Suprapubic skin (tissue), 4 donors: Measurements from ENCODE around the gene IQCM. TPM values are rescaled to one million over a fixed set of nuclear protein-coding genes. Genes with fewer than 3 reads are reported as not detected.

Experiments
- DNase-seq, 2 donors: peaks; one replicate each; pipeline ENCODE4 v3.0.0-alpha.2; 2019; ENCODE audit warnings: low spot score in 2 of 2
- H3K27ac ChIP-seq: fragments of 200-600 bp; sonication (generic); one replicate; pipeline ENCODE4 v1.5.1; 2019
- H3K27me3 ChIP-seq: fragments of 200-600 bp; sonication (generic); one replicate; pipeline ENCODE4 v1.5.1; 2019
- H3K36me3 ChIP-seq: fragments of 200-600 bp; sonication (generic); one replicate; pipeline ENCODE4 v1.5.1; 2019
- H3K4me1 ChIP-seq: fragments of 200-600 bp; sonication (generic); one replicate; pipeline ENCODE4 v1.5.1; 2019
- H3K4me3 ChIP-seq: fragments of 200-600 bp; sonication (generic); one replicate; pipeline ENCODE4 v1.5.1; 2019; ENCODE audit warnings: mild to moderate bottlenecking
- H3K9me3 ChIP-seq: fragments of 200-600 bp; sonication (generic); one replicate; pipeline ENCODE4 v1.5.1; 2019
- EP300 ChIP-seq: sonication (generic); formaldehyde crosslinking; IDR thresholded peaks from one replicate; pipeline ENCODE4 v1.6.1; 2017; ENCODE audit warnings: antibody characterized with exemption
- POLR2A ChIP-seq, 2 donors: fragments of 450-650 bp; IDR thresholded peaks; one replicate each; pipeline ENCODE4 v1.6.1; 2017; ENCODE audit warnings: antibody characterized with exemption in 2 of 2, mild to moderate bottlenecking in 2 of 2, moderate library complexity in 2 of 2
- POLR2AphosphoS5 ChIP-seq, 3 donors: sonication (generic); formaldehyde crosslinking; IDR thresholded peaks; one replicate each; pipeline ENCODE4 v1.6.1; 2017; ENCODE audit warnings: antibody characterized with exemption in 3 of 3
- WGBS: methylation state at CpG from one replicate; pipeline ENCODE4 v1.1.5; 2018; 5-methylcytosine and 5-hydroxymethylcytosine counted together
- total RNA-seq, 4 donors: library from RNA; depleted of rRNA; stranded (reverse); fragments of >200 nt; gene quantifications; one replicate each; pipeline ENCODE4 v1.1.0, GENCODE V29; 2016
- TF ChIP-seq, protein P1 (sequence below), 2 donors: fragments of 200-600 bp in 1 of 2; fragments of 450-650 bp in 1 of 2; sonication (generic) in 1 of 2; IDR thresholded peaks; one replicate each; pipeline ENCODE4 v1.5.1; 2016 to 2019; ENCODE audit warnings: antibody characterized with exemption in 2 of 2, mild to moderate bottlenecking in 1 of 2, moderate library complexity in 1 of 2

Gene IQCM, protein sequence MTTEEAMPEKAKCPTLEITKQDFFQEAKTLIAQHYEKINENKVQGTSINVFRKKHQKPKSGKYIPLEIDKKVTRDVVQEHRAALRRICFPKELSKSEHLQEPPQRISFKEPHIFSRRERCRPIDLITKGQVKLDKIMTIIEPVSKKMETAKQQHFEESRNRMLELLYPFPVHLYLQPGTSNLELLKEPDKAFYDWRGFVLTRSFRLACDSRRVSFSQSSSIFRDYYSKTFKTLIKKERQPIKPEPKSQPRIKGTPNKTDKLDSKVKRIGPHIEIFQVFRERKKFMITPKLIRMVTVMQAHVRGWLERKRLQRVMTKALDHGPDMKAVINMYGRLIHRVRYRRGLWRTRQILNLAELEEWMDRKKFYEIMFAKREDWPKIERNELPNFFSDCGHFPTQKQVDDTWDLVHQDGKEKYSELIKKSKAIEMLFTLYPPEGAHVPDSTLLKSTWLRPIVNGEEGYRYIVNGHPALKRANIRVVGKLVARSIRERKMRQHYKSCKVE
- not detected for total RNA-seq

DNA sequence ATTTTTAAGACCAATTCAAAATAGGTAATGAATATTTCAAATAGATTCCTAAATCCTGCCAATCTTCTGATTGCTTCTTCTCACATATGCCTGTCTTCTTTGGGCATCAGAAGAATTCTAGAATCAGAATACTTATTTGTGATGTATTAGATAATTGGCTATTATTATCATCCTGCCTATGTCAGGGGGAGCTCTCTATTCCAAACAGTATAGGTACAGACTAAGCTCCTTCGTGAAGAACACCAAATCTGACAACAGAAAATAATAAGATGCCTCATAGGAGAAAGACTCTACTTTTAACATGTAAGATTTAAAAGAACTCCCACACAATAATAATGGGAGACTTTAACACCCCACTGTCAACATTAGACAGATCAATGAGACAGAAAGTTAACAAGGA, at the start of gene IQCM:
Gene IQCM (minus strand): TSS at position 101 of the 400 bp plus-strand sequence. CDS start 73,152 bp downstream, outside the sequence.
- H3K4me3 ChIP-seq = no peak within 1 kb of the TSS
- H3K27me3 ChIP-seq = no peaks in the 10 kb centered on the region
- 88% methylated on average over 1 of the region's 1 CpG for WGBS
- H3K36me3 ChIP-seq = no peaks in the 10 kb centered on the region
- DNase-seq = no peak
- TF ChIP-seq, protein P1, sequence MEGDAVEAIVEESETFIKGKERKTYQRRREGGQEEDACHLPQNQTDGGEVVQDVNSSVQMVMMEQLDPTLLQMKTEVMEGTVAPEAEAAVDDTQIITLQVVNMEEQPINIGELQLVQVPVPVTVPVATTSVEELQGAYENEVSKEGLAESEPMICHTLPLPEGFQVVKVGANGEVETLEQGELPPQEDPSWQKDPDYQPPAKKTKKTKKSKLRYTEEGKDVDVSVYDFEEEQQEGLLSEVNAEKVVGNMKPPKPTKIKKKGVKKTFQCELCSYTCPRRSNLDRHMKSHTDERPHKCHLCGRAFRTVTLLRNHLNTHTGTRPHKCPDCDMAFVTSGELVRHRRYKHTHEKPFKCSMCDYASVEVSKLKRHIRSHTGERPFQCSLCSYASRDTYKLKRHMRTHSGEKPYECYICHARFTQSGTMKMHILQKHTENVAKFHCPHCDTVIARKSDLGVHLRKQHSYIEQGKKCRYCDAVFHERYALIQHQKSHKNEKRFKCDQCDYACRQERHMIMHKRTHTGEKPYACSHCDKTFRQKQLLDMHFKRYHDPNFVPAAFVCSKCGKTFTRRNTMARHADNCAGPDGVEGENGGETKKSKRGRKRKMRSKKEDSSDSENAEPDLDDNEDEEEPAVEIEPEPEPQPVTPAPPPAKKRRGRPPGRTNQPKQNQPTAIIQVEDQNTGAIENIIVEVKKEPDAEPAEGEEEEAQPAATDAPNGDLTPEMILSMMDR (IDR thresholded peaks at IDR 0.05) = no peak
- no peak for TF ChIP-seq POLR2A (IDR thresholded peaks at IDR 0.05)
- no peaks in the 10 kb centered on the region for H3K9me3 ChIP-seq
- H3K27ac ChIP-seq = no peak within 1 kb of the TSS
- H3K4me1 ChIP-seq = no peaks in the 10 kb centered on the region

DNA sequence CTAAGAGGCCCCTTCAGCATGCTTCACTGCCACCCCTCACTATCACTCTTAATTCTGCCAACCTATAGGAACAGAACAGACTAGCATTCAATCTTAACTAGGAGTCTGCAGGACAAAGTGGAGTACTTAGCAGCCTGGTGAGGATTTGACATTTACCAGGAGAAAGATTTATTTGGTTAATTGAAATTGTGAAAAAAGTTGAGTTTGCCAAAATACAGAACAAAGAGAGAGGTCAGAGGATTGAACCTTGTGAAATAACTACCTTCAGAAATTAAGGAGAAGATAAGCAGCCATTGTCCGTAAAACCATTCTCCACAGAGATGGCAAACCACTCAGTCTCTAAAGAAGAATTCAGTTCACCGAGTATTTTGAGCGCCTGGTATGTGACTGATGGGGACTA, 41.8 kb upstream of the IQCM start:
- Histone ChIP-seq H3K27ac (no peak overlapping the region), H3K36me3 (no peaks in the 10 kb centered on the region), H3K4me3 (no peak overlapping the region), H3K9me3 (no peaks in the 10 kb centered on the region), H3K4me1 (no peaks in the 10 kb centered on the region), H3K27me3 (no peaks in the 10 kb centered on the region)
- no peak for DNase-seq
- TF ChIP-seq EP300 (no peak), POLR2A (IDR thresholded peaks at IDR 0.05) (no peak), POLR2AphosphoS5 (IDR thresholded peaks at IDR 0.05) (no peak)
- TF ChIP-seq, protein P1 (IDR thresholded peaks at IDR 0.05) = no peak
- WGBS = 91% methylated on average over 3 of the region's 3 CpGs

DNA sequence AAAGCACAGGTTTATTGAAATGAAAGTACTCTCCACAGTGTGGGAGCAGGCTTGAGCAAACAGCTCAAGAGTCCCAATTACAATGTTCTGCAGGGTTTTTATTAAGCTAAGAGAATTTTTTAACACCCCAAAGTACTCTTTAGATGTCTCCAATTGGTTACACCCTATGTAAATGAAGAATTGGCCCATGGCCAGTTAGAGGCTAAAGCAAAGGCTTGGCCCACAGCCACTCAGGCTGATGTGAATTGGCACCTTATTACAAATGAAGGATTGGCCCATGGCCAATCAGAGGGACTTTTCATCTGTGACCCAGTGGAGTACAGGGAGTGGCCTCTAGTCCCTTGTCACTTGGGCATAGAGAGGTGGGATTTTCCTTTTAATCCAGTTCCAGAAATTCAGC, 30.1 kb upstream of the IQCM start:
- H3K27ac ChIP-seq = no peak overlapping the region
- H3K27me3 ChIP-seq = no peaks in the 10 kb centered on the region
- TF ChIP-seq, protein P1 (IDR thresholded peaks at IDR 0.05) = no peak
- TF ChIP-seq POLR2A (IDR thresholded peaks at IDR 0.05) (no peak), EP300 (no peak), POLR2AphosphoS5 (IDR thresholded peaks at IDR 0.05) (no peak)
- no peaks in the 10 kb centered on the region for H3K9me3 ChIP-seq
- no peaks in the 10 kb centered on the region for H3K36me3 ChIP-seq
- no peaks in the 10 kb centered on the region for H3K4me1 ChIP-seq
- no peak overlapping the region for H3K4me3 ChIP-seq
- no peak for DNase-seq

DNA sequence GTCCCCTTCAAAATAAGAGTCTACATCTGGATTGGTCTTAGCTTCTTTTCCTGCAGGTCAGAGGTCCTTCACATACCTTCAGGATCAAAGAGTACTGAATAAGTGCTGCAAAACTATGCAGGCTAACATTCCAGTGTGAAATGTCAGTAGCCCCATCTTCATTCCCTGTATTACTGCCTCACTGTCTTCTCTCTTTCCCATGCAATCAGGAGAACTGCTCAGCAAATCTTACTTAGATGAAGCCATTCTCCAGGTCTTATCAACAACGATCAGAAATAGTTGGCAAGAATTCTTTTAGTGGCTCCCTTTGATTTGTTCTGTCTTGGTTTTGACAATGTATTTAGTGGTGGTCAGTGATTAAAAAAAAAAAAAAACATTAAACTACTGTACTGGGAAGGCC, 26.0 kb upstream of the IQCM start:
- no peak for DNase-seq
- Histone ChIP-seq H3K9me3 (no peaks in the 10 kb centered on the region), H3K4me3 (no peak overlapping the region), H3K27me3 (no peaks in the 10 kb centered on the region), H3K27ac (no peak overlapping the region), H3K36me3 (no peaks in the 10 kb centered on the region), H3K4me1 (no peaks in the 10 kb centered on the region)
- 72% methylated on average over 1 of the region's 1 CpG for WGBS
- TF ChIP-seq, protein P1 (IDR thresholded peaks at IDR 0.05) = no peak
- TF ChIP-seq POLR2A (IDR thresholded peaks at IDR 0.05) = no peak
- no peak for TF ChIP-seq EP300
- TF ChIP-seq POLR2AphosphoS5 (IDR thresholded peaks at IDR 0.05) = no peak

DNA sequence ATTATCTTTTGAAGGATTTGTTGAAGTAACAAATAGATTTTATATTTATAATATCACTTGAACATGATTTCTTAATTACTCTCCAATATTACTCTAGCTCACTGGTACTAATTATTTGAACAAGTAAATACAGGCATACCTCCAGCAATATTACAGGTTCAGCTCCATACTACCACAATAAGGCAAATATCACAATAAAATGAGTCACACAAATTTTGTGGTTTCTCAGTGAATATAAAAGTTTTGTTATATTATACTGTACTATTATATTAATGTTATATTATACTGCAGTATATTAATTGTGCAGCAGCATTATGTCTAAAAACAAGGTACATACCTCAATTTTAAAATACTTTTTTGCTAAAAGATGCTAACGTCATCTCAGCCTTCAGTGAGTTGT, 22.4 kb upstream of the IQCM start:
- TF ChIP-seq EP300 (no peak), POLR2A (IDR thresholded peaks at IDR 0.05) (no peak), POLR2AphosphoS5 (IDR thresholded peaks at IDR 0.05) (no peak)
- TF ChIP-seq, protein P1 (IDR thresholded peaks at IDR 0.05) = no peak
- 88% methylated on average over 1 of the region's 1 CpG for WGBS
- no peak for DNase-seq

More for the DNA sequence above, 22.4 kb upstream of the IQCM start:
- Histone ChIP-seq H3K27ac (no peak overlapping the region), H3K36me3 (no peaks in the 10 kb centered on the region), H3K27me3 (no peaks in the 10 kb centered on the region), H3K4me3 (no peak overlapping the region), H3K9me3 (no peaks in the 10 kb centered on the region), H3K4me1 (no peaks in the 10 kb centered on the region)
